ENCODE data around the gene PLEKHG4B.

The PLEKHG4B gene

GRCh38 chr5:129148-129547, 37.2 kb downstream of the PLEKHG4B start:
- DNase-seq (ENCODE audit: low read depth): no peak

- no peak for DNase-seq (ENCODE audit: low read depth)
Observed at GRCh38 chr5:129820-130219, 37.9 kb downstream of the PLEKHG4B start.

GRCh38 chr5:130601-131131, 38.7 kb downstream of the PLEKHG4B start:
- no peak for DNase-seq (ENCODE audit: low read depth)

GRCh38 chr5:136901-137300, 44.9 kb downstream of the PLEKHG4B start:
- DNase-seq (ENCODE audit: low read depth): no peak

- DNase-seq (ENCODE audit: low read depth): no peak
Observed at GRCh38 chr5:137741-138140, 45.8 kb downstream of the PLEKHG4B start.

GRCh38 chr5:138936-139335, 47.0 kb downstream of the PLEKHG4B start:
- no peak for DNase-seq (ENCODE audit: low read depth)

- DNase-seq (ENCODE audit: low read depth): no peak
Observed at GRCh38 chr5:139579-140442, 47.8 kb downstream of the PLEKHG4B start.

GRCh38 chr5:140443-140829, 48.5 kb downstream of the PLEKHG4B start:
- no peak for DNase-seq (ENCODE audit: low read depth)

- DNase-seq (ENCODE audit: low read depth): no peak
Observed at GRCh38 chr5:141211-141610, 49.2 kb downstream of the PLEKHG4B start.

- DNase-seq (ENCODE audit: low read depth): no peak
Observed at GRCh38 chr5:141761-142160, 49.8 kb downstream of the PLEKHG4B start.

GRCh38 chr5:142246-142810, 50.4 kb downstream of the PLEKHG4B start:
- DNase-seq (ENCODE audit: low read depth): no peak

GRCh38 chr5:143041-143440, 51.1 kb downstream of the PLEKHG4B start:
- no peak for DNase-seq (ENCODE audit: low read depth)

GRCh38 chr5:144941-145340, 53.0 kb downstream of the PLEKHG4B start:
- no peak for DNase-seq (ENCODE audit: low read depth)

GRCh38 chr5:145585-146323, 53.8 kb downstream of the PLEKHG4B start:
- DNase-seq (ENCODE audit: low read depth): no peak

GRCh38 chr5:147751-148150, 55.8 kb downstream of the PLEKHG4B start:
- DNase-seq (ENCODE audit: low read depth): no peak

- no peak for DNase-seq (ENCODE audit: low read depth)
Observed at GRCh38 chr5:149745-150485, 57.9 kb downstream of the PLEKHG4B start.

GRCh38 chr5:150746-151145, 58.8 kb downstream of the PLEKHG4B start:
- no peak for DNase-seq (ENCODE audit: low read depth)

- DNase-seq (ENCODE audit: low read depth): no peak
Observed at GRCh38 chr5:152077-152476, 60.1 kb downstream of the PLEKHG4B start.

GRCh38 chr5:153256-153655, 61.3 kb downstream of the PLEKHG4B start:
- DNase-seq (ENCODE audit: low read depth): no peak

- DNase-seq (ENCODE audit: low read depth): no peak
Observed at GRCh38 chr5:154236-154635, 62.3 kb downstream of the PLEKHG4B start.

GRCh38 chr5:154826-155225, 62.9 kb downstream of the PLEKHG4B start:
- no peak for DNase-seq (ENCODE audit: low read depth)

Data from stimulated activated CD8-positive, alpha-beta memory T cell treated with anti-CD3 and anti-CD28 coated beads, Interleukin-12 subunit alpha, Interleukin-12 subunit beta, amount 100 ng/mL, for 4 hours (primary cell).